Hematopoietic multipotent progenitor cell treated with erythropoietin and hydrocortisone succinate and interleukin-3 and kit ligand, for 6 days (in vitro differentiated cells): Measurements from ENCODE around the gene DDX24.

Experiments used
- DNase-seq: peaks from one replicate; pipeline ENCODE4 v3.0.0-alpha.2; 2015

DDX24 gene

GRCh38 chr14:94080621-94081385, at the start of gene DDX24, which contains the start of gene IFI27L1:
TSS of gene DDX24 (minus strand) at chr14:94081202. CDS start at chr14:94079742, 1,460 bp downstream.
TSS of gene IFI27L1 (plus strand) at chr14:94081310. CDS start at chr14:94096938, 15,628 bp downstream.
- DNase-seq = peak; percentile 97

- DNase-seq = peak; percentile 62
These were observed 48.9 kb upstream of the DDX24 start for GRCh38 chr14:94129758-94130414.

GRCh38 chr14:94129111-94129757, 48.2 kb upstream of the DDX24 start, which contains the start of gene IFI27L2:
TSS of gene IFI27L2 (minus strand) at chr14:94129604. CDS start at chr14:94129564, 40 bp downstream.
- DNase-seq = peak; percentile 87

- no peak for DNase-seq
These were observed 47.3 kb upstream of the DDX24 start for GRCh38 chr14:94128216-94128839.

- no peak for DNase-seq
These were observed 46.3 kb upstream of the DDX24 start for GRCh38 chr14:94127330-94127729.

- no peak for DNase-seq
These were observed 45.8 kb upstream of the DDX24 start for GRCh38 chr14:94126800-94127199.

GRCh38 chr14:94126419-94126677, 45.3 kb upstream of the DDX24 start:
- no peak for DNase-seq

GRCh38 chr14:94125659-94126418, 44.8 kb upstream of the DDX24 start:
- DNase-seq = no peak

- DNase-seq = no peak
These were observed 43.8 kb upstream of the DDX24 start for GRCh38 chr14:94124582-94125377.

- no peak for DNase-seq
These were observed 42.9 kb upstream of the DDX24 start for GRCh38 chr14:94123868-94124267.

- DNase-seq = no peak
These were observed 42.3 kb upstream of the DDX24 start for GRCh38 chr14:94123296-94123695.

GRCh38 chr14:94122438-94122837, 41.4 kb upstream of the DDX24 start:
- no peak for DNase-seq

GRCh38 chr14:94121485-94121884, 40.5 kb upstream of the DDX24 start:
- no peak for DNase-seq

- no peak for DNase-seq
These were observed 39.8 kb upstream of the DDX24 start for GRCh38 chr14:94120667-94121340.

- DNase-seq = no peak
These were observed 38.1 kb upstream of the DDX24 start for GRCh38 chr14:94119071-94119470.

GRCh38 chr14:94117856-94118255, 36.9 kb upstream of the DDX24 start:
- no peak for DNase-seq

- no peak for DNase-seq
These were observed 35.7 kb upstream of the DDX24 start for GRCh38 chr14:94116701-94117100.

- DNase-seq = no peak
These were observed 34.6 kb upstream of the DDX24 start for GRCh38 chr14:94115631-94116030.

- DNase-seq = peak; percentile 79
These were observed 34.1 kb upstream of the DDX24 start for GRCh38 chr14:94115058-94115591.

GRCh38 chr14:94114589-94115057, 33.6 kb upstream of the DDX24 start:
- DNase-seq = no peak
